AG10803 (cell line): ENCODE measurements around the gene EPAS1.

Experiments
- DNase-seq: peaks from one replicate; pipeline ENCODE4 v3.0.0; 2010; ENCODE audit warnings: low read depth
- H3K4me3 ChIP-seq: 2 replicates; pipeline ENCODE4 v1.5.1; 2011; ENCODE audit warnings: mild to moderate bottlenecking, low read length, control low read depth
- TF ChIP-seq, protein P1 (sequence below): conservative IDR thresholded peaks from 2 replicates; pipeline ENCODE4 v1.5.1; 2011; ENCODE audit warnings: mild to moderate bottlenecking, low read length, control low read depth, inconsistent platforms

EPAS1 gene

DNA sequence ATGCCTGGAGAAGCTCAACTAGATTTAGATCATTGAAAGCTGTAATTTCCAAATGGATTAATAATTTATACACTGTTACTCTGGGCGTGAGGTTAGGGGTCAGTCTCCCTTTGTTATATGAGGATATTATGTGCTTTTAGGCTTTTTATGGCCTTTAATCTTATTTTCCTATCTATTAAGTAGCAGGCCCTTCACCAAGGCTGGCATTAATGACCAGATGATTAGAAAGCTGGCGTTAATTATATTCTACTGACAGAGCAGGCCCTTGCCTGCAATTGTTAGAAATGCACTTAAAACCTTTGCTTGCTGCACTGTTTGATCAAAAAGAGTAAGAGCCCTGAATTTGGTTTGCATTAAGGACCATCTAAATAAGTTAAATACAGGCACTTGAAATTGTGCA lies 75.3 kb downstream of the EPAS1 start:
- DNase-seq = no peak
- no peak overlapping the region for H3K4me3 ChIP-seq
- TF ChIP-seq, protein P1, sequence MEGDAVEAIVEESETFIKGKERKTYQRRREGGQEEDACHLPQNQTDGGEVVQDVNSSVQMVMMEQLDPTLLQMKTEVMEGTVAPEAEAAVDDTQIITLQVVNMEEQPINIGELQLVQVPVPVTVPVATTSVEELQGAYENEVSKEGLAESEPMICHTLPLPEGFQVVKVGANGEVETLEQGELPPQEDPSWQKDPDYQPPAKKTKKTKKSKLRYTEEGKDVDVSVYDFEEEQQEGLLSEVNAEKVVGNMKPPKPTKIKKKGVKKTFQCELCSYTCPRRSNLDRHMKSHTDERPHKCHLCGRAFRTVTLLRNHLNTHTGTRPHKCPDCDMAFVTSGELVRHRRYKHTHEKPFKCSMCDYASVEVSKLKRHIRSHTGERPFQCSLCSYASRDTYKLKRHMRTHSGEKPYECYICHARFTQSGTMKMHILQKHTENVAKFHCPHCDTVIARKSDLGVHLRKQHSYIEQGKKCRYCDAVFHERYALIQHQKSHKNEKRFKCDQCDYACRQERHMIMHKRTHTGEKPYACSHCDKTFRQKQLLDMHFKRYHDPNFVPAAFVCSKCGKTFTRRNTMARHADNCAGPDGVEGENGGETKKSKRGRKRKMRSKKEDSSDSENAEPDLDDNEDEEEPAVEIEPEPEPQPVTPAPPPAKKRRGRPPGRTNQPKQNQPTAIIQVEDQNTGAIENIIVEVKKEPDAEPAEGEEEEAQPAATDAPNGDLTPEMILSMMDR = no peak

DNA sequence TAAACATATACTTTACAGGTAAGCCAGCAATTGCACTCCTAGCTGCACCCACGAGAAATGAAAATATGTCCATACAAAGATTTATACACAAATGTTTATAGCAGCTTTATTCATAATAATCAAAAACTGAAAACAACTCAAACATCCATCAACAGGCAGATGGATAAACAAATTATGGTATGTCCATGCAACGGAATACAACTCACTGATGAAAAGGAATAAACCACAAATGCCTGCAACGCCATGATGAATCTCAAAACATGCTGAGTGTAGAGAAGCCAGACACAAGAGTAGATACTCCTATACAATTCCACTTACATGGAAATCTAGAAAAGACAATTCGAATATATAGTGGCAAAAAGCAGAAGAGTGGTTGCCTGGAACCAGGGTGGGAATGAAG lies 76.0 kb downstream of the EPAS1 start:
- DNase-seq = no peak

DNA sequence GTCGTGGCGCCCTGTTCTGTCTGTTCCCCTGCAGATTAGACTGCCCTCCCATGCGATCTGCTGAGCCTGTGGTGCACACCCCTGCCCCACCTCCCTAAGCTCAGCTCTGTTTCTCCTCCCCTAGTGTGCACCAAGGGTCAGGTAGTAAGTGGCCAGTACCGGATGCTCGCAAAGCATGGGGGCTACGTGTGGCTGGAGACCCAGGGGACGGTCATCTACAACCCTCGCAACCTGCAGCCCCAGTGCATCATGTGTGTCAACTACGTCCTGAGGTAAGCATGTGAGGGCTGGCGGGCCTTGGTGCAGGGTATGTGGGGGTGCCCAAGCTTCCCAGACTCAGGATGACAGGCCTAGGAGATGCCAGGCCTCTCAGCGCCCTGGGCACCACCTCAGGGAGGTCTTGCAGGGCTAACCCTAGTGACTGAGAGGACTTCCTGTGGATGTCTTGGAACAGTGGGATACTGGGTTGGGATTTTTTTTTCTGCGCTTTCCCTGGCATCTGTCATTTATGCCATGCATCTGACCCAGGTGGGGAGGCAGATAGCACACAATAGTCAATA lies 78.4 kb downstream of the EPAS1 start:
- TF ChIP-seq, protein P1 = no peak
- no peak for DNase-seq
- no peak overlapping the region for H3K4me3 ChIP-seq

More for the DNA sequence above, 76.0 kb downstream of the EPAS1 start:
- H3K4me3 ChIP-seq = no peak overlapping the region
- TF ChIP-seq, protein P1 = no peak

DNA sequence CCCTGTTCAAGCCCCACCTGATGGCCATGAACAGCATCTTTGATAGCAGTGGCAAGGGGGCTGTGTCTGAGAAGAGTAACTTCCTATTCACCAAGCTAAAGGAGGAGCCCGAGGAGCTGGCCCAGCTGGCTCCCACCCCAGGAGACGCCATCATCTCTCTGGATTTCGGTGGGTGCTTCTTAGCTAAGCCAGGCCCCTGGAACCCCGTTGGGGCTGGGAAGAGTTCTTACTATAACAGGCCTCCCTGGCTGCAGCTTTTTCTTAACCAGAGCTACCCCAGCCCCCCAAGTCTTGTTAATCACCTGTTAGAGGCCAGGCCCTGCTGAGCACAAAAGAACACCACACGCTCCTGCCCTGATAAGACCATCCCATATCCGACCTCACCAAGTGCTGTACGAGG lies 79.4 kb downstream of the EPAS1 start:
- no peak for DNase-seq
- TF ChIP-seq, protein P1 = no peak

DNA sequence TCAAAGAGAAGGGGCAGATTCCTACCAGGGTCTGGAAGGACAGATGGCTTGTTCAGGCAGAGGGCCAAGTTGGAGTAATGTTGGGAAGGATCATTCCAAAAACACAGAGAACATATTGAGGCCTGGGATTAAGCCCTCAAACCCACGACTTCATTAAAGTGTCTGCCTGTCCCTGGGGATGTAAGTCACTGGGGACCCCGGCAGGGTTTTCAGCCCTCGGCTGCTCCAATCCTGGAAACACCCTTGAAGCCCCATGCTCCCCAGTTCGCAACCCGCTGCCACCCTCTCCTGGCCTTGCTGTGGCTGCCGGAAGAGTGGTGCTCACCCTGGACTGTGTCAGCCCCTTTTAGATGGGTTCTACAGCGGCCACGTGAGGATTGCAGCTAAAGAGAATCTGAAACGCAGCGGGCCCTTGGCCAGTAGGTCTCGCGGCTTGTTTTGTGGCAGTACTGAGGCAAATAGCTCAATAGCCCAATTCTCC lies 79.9 kb downstream of the EPAS1 start:
- DNase-seq = no peak
- TF ChIP-seq, protein P1 = no peak

More for the DNA sequence above, 79.4 kb downstream of the EPAS1 start:
- H3K4me3 ChIP-seq = no peak overlapping the region

DNA sequence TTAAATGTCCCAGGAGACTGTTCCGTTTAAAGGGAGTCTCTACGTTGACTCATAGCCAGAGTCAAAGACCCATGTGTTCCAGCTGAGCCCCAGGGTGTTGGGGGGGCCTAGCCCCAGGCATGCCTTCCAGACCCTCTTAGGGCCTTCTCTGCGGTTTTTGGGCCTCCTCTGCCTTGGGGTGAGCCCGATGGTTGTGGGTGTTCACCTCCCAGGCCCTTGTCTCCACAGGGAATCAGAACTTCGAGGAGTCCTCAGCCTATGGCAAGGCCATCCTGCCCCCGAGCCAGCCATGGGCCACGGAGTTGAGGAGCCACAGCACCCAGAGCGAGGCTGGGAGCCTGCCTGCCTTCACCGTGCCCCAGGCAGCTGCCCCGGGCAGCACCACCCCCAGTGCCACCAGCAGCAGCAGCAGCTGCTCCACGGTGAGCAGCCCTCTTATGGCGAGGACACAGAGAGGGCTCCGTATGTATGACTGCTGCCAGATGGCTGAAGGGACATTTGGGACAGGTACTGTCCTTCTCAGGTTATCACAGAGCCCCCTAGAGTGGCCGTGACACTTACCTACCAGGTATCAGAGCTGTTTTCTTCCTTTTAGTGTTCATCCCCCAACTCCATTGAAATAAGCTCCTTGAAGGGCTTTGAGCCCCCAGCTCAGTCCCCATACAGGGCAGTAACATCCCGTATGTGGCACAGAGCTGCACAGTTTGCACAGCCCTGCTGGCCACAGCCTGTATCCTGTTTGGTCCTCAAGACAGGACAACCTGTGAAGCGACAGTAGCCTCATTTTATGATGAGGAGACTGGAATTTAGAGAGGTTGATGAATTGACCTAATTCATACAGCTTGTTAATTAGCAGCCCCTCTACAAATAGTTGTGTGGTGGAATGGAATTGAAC lies 80.7 kb downstream of the EPAS1 start:
- TF ChIP-seq, protein P1 = no peak
- DNase-seq = no peak
- H3K4me3 ChIP-seq = no peak overlapping the region

More for the DNA sequence above, 79.9 kb downstream of the EPAS1 start:
- no peak overlapping the region for H3K4me3 ChIP-seq
